ENCODE data around the gene LPXN. TPM values are rescaled to one million over a fixed set of nuclear protein-coding genes. Genes with fewer than 3 reads are reported as not detected.

The LPXN gene
- total and polyA plus RNA-seq, 10 of the 15 experiments (the other 5 are each of a cell fraction or from before 2014, with no cell fraction given), result 131 to 349 (median 201) TPM

DNA sequence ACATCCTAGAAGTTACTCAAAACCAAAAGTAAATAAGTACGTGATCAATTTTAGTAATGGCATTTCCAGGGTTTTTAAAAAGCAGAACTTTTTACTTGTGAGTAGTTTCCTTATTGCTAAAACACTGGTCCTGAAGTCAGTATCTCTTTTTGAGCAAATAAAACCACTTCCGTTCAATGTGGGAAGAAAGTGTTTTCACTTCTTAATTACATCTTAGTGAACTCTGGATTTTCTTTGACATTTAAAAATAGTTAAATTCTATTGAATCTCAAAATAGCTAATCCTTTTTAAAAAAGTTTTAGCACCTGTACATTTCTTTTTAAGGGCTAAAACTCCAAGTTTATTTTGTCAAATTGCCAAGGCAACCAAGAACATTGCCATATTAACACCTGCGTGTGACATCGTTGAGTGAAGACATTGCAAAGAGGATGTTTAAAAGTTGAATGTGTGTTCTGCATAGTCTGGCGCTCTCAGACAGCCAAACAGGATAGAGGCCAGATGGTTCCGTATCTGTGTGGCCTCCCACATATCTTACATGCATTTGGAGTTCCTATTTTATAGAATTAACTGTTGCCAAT is 50.5 kb downstream of the LPXN start (continued):
- TF ChIP-seq, protein P1, sequence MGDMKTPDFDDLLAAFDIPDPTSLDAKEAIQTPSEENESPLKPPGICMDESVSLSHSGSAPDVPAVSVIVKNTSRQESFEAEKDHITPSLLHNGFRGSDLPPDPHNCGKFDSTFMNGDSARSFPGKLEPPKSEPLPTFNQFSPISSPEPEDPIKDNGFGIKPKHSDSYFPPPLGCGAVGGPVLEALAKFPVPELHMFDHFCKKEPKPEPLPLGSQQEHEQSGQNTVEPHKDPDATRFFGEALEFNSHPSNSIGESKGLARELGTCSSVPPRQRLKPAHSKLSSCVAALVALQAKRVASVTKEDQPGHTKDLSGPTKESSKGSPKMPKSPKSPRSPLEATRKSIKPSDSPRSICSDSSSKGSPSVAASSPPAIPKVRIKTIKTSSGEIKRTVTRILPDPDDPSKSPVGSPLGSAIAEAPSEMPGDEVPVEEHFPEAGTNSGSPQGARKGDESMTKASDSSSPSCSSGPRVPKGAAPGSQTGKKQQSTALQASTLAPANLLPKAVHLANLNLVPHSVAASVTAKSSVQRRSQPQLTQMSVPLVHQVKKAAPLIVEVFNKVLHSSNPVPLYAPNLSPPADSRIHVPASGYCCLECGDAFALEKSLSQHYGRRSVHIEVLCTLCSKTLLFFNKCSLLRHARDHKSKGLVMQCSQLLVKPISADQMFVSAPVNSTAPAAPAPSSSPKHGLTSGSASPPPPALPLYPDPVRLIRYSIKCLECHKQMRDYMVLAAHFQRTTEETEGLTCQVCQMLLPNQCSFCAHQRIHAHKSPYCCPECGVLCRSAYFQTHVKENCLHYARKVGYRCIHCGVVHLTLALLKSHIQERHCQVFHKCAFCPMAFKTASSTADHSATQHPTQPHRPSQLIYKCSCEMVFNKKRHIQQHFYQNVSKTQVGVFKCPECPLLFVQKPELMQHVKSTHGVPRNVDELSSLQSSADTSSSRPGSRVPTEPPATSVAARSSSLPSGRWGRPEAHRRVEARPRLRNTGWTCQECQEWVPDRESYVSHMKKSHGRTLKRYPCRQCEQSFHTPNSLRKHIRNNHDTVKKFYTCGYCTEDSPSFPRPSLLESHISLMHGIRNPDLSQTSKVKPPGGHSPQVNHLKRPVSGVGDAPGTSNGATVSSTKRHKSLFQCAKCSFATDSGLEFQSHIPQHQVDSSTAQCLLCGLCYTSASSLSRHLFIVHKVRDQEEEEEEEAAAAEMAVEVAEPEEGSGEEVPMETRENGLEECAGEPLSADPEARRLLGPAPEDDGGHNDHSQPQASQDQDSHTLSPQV (IDR thresholded peaks at IDR 0.05), result peak; percentile 40; the same call in 1 of the 2 replicates
- TF ChIP-seq MYC (IDR thresholded peaks at IDR 0.05; ENCODE audit: insufficient read depth, insufficient read length, insufficient replicate concordance, low read length, severe bottlenecking) (no peak), ZNF24 (IDR thresholded peaks at IDR 0.05) (0 out of 2 replicates have a peak, but pooled peaks have one; percentile 18), NR2C1 (IDR thresholded peaks at IDR 0.05) (no peak), PAX5 (IDR thresholded peaks at IDR 0.05; ENCODE audit: borderline replicate concordance, low read depth, low read length) (0 out of 2 replicates have a peak, but pooled peaks have one; percentile 40), ESRRA (IDR thresholded peaks at IDR 0.05; ENCODE audit: low read length) (no peak), BCL11A (IDR thresholded peaks at IDR 0.05; ENCODE audit: low read depth, low read length) (peak; percentile 88), NFYA (IDR thresholded peaks at IDR 0.05; ENCODE audit: borderline replicate concordance, low read depth, low read length) (no peak), CREB1 (IDR thresholded peaks at IDR 0.05; ENCODE audit: low read depth) (peak; percentile 22; the same call in 1 of the 2 replicates), NFXL1 (IDR thresholded peaks at IDR 0.05; ENCODE audit: borderline replicate concordance) (no peak), HDAC2 (IDR thresholded peaks at IDR 0.05) (no peak), MTA2 (IDR thresholded peaks at IDR 0.05; ENCODE audit: low read depth) (peak; percentile 97), CBX5 (IDR thresholded peaks at IDR 0.05; ENCODE audit: low read depth) (no peak), BACH1 (IDR thresholded peaks at IDR 0.05; ENCODE audit: borderline replicate concordance) (peak; percentile 26; the same call in 1 of the 2 replicates), SIN3A (IDR thresholded peaks at IDR 0.05; ENCODE audit: low read depth, low read length) (no peak), YY1 (IDR thresholded peaks at IDR 0.05; ENCODE audit: low read depth, low read length) (no peak), ZSCAN29 (IDR thresholded peaks at IDR 0.05) (no peak)
- TF ChIP-seq, protein P2, sequence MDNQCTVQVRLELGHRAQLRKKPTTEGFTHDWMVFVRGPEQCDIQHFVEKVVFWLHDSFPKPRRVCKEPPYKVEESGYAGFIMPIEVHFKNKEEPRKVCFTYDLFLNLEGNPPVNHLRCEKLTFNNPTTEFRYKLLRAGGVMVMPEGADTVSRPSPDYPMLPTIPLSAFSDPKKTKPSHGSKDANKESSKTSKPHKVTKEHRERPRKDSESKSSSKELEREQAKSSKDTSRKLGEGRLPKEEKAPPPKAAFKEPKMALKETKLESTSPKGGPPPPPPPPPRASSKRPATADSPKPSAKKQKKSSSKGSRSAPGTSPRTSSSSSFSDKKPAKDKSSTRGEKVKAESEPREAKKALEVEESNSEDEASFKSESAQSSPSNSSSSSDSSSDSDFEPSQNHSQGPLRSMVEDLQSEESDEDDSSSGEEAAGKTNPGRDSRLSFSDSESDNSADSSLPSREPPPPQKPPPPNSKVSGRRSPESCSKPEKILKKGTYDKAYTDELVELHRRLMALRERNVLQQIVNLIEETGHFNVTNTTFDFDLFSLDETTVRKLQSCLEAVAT (IDR thresholded peaks at IDR 0.05), result no peak
- TF ChIP-seq, protein P3, sequence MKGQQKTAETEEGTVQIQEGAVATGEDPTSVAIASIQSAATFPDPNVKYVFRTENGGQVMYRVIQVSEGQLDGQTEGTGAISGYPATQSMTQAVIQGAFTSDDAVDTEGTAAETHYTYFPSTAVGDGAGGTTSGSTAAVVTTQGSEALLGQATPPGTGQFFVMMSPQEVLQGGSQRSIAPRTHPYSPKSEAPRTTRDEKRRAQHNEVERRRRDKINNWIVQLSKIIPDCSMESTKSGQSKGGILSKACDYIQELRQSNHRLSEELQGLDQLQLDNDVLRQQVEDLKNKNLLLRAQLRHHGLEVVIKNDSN (IDR thresholded peaks at IDR 0.05; ENCODE audit: borderline replicate concordance, extremely low read length, insufficient read depth, low read depth, low read length), result no peak
- TF ChIP-seq, protein P4, sequence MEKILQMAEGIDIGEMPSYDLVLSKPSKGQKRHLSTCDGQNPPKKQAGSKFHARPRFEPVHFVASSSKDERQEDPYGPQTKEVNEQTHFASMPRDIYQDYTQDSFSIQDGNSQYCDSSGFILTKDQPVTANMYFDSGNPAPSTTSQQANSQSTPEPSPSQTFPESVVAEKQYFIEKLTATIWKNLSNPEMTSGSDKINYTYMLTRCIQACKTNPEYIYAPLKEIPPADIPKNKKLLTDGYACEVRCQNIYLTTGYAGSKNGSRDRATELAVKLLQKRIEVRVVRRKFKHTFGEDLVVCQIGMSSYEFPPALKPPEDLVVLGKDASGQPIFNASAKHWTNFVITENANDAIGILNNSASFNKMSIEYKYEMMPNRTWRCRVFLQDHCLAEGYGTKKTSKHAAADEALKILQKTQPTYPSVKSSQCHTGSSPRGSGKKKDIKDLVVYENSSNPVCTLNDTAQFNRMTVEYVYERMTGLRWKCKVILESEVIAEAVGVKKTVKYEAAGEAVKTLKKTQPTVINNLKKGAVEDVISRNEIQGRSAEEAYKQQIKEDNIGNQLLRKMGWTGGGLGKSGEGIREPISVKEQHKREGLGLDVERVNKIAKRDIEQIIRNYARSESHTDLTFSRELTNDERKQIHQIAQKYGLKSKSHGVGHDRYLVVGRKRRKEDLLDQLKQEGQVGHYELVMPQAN (conservative IDR thresholded peaks at IDR 0.05), result no peak

Data from GM12878 (cell line).